CD14-positive monocyte (primary cell): ENCODE measurements around the gene SPATA20. TPM values are rescaled to one million over a fixed set of nuclear protein-coding genes. Genes with fewer than 3 reads are reported as not detected.
A peak's percentile ranks its signal among the peaks of the same experiment; 100 is the strongest.

Experiments used
- DNase-seq, 3 donors: peaks; one replicate each; pipeline ENCODE4 v3.0.0-alpha.2; 2011 to 2022
- H2AFZ ChIP-seq: 2 replicates; pipeline ENCODE4 v1.6.0; 2012; ENCODE audit warnings: mild to moderate bottlenecking, low read depth, low read length, inconsistent platforms; ENCODE audit not compliant: insufficient read depth, poor library complexity, severe bottlenecking
- H3K27ac ChIP-seq, 2 donors: 1 replicate in 1 of 2; 2 replicates in 1 of 2; pipeline ENCODE4 v1.5.1; 2012 to 2013; ENCODE audit warnings: low read length in 2 of 2, control low read depth in 1 of 2, inconsistent platforms in 1 of 2, low read depth in 1 of 2, mild to moderate bottlenecking in 1 of 2
- H3K27me3 ChIP-seq, 2 donors: one replicate each; pipeline versions ENCODE4 v1.6.0 to v1.6.1; 2011 to 2013; ENCODE audit warnings: low read length in 2 of 2; ENCODE audit not compliant: control insufficient read depth in 2 of 2, insufficient read depth in 2 of 2
- H3K36me3 ChIP-seq, 2 donors: replicated peaks in 1 of 2; 1 replicate in 1 of 2; 2 replicates in 1 of 2; pipeline versions ENCODE4 v1.5.1 to v1.6.1; 2012 to 2013; ENCODE audit warnings: low read length in 2 of 2, control low read depth in 1 of 2, inconsistent platforms in 1 of 2, mild to moderate bottlenecking in 1 of 2; ENCODE audit not compliant: insufficient read depth in 2 of 2, control insufficient read depth in 1 of 2
- H3K4me1 ChIP-seq, 2 donors: 1 replicate in 1 of 2; 2 replicates in 1 of 2; pipeline versions ENCODE4 v1.5.1 to v1.6.1; 2012 to 2013; ENCODE audit warnings: low read length in 2 of 2, control low read depth in 1 of 2, inconsistent platforms in 1 of 2, mild to moderate bottlenecking in 1 of 2, moderate library complexity in 1 of 2; ENCODE audit not compliant: insufficient read depth in 2 of 2, control insufficient read depth in 1 of 2
- H3K4me2 ChIP-seq: replicated peaks from 2 replicates; pipeline ENCODE3; 2012; ENCODE audit warnings: low read length, moderate library complexity, mild to moderate bottlenecking; ENCODE audit not compliant: poor library complexity, severe bottlenecking; ENCODE audit errors: extremely low read depth
- H3K4me3 ChIP-seq, 3 experiments: fragments of 200-600 bp in 1 of 3; sonication (generic) in 1 of 3; replicated peaks in 1 of 3; 1 replicate in 2 of 3; 2 replicates in 1 of 3; pipeline ENCODE4 v1.5.1; 2011 to 2013; ENCODE audit warnings: low read length in 3 of 3, mild to moderate bottlenecking in 3 of 3, control low read depth in 2 of 3, low read depth in 2 of 3, inconsistent platforms in 1 of 3, moderate library complexity in 1 of 3
- H3K79me2 ChIP-seq: 2 replicates; pipeline ENCODE4 v1.6.0; 2012; ENCODE audit warnings: mild to moderate bottlenecking, control low read depth, inconsistent platforms, low read length, moderate library complexity; ENCODE audit not compliant: insufficient read depth
- H3K9ac ChIP-seq: 2 replicates; pipeline ENCODE4 v1.6.0; 2017; ENCODE audit warnings: low read length, mild to moderate bottlenecking; ENCODE audit not compliant: insufficient read depth, poor library complexity, severe bottlenecking
- H3K9me3 ChIP-seq, 2 donors: replicated peaks in 1 of 2; 1 replicate in 1 of 2; 2 replicates in 1 of 2; pipeline versions ENCODE4 v1.5.1 to v1.6.1; 2012 to 2013; ENCODE audit warnings: low read length in 2 of 2, control low read depth in 1 of 2; ENCODE audit not compliant: control insufficient read depth in 1 of 2, insufficient read depth in 1 of 2
- H4K20me1 ChIP-seq: 2 replicates; pipeline ENCODE4 v1.6.0; 2012; ENCODE audit warnings: mild to moderate bottlenecking, low read length, control low read depth, moderate library complexity; ENCODE audit not compliant: insufficient read depth
- H3K27ac Mint-ChIP-seq, 7 donors: one replicate each; pipeline ENCODE4 v1.8.0; 2020; ENCODE audit warnings: mild to moderate bottlenecking in 7 of 7, mixed read lengths in 7 of 7, moderate library complexity in 6 of 7, inconsistent platforms in 2 of 7
- H3K27me3 Mint-ChIP-seq, 3 donors: one replicate each; pipeline ENCODE4 v1.8.0; 2021 to 2022; ENCODE audit warnings: low read depth in 3 of 3, mild to moderate bottlenecking in 3 of 3, mixed read lengths in 3 of 3, moderate library complexity in 3 of 3, inconsistent platforms in 1 of 3
- H3K36me3 Mint-ChIP-seq, 2 donors: one replicate each; pipeline ENCODE4 v1.8.0; 2020; ENCODE audit warnings: mixed read lengths in 2 of 2, inconsistent platforms in 1 of 2, mild to moderate bottlenecking in 1 of 2
- H3K4me1 Mint-ChIP-seq: one replicate; pipeline ENCODE4 v1.8.0; 2020; ENCODE audit warnings: mild to moderate bottlenecking, mixed read lengths
- H3K4me3 Mint-ChIP-seq, 2 donors: one replicate each; pipeline ENCODE4 v1.8.0; 2020; ENCODE audit warnings: mild to moderate bottlenecking in 2 of 2, mixed read lengths in 2 of 2, moderate library complexity in 1 of 2
- H3K9me3 Mint-ChIP-seq, 7 donors: one replicate each; pipeline ENCODE4 v1.8.0; 2020 to 2022; ENCODE audit warnings: mixed read lengths in 7 of 7, mild to moderate bottlenecking in 6 of 7, moderate library complexity in 6 of 7, inconsistent platforms in 2 of 7
- CTCF ChIP-seq: fragments of 200-600 bp; IDR thresholded peaks from one replicate; pipeline ENCODE4 v1.8.0; 2022; ENCODE audit warnings: antibody characterized with exemption, mild to moderate bottlenecking
- WGBS: methylation state at CpG from one replicate; pipeline ENCODE4 v1.1.5; 2013; ENCODE audit warnings: missing lambda C conversion rate; ENCODE audit not compliant: insufficient coverage; 5-methylcytosine and 5-hydroxymethylcytosine counted together
- intact Hi-C, 2 donors: fragments of 100-400 bp; cut with micrococcal nuclease; formaldehyde crosslinking; loops; one replicate each; pipeline versions ENCODE4 v1.15.0 to v1.15.1; 2023
- polyA plus RNA-seq, 3 donors: library from polyadenylated mRNA; depleted of rRNA in 1 of 3; unstranded in 2 of 3; stranded (reverse) in 1 of 3; fragments of 300-500 nt in 2 of 3; fragments of >200 nt in 1 of 3; fragmentation: Illumina TruSeq in 2 of 3; gene quantifications; 1 replicate in 2 of 3; 2 replicates in 1 of 3; pipeline ENCODE4 v1.2.3, GENCODE V29; 2012 to 2021

Gene SPATA20
- polyA plus RNA-seq, 3 donors = 9.3 to 37.8 (median 12.2) TPM

DNA sequence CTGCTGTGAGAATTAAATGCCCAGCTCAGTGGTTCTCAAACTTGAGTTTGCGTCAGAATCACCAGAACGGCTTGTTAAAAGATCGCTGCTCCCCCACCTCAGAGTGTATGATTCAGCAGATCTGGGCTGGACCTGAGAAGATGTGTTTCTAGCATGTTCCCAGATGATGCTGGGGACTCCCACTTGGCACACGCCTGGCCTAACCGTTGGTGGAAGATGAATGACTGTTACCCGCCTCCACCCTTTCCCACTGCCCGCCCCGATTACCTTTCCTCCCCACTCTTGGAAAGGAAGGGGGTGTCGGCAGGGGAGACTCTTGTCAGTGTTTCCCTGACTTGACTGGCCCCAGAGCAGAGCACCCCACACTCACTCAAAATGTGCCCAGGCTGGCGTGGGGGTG is 58.5 kb downstream of the SPATA20 start:
- no peak overlapping the region for H3K9ac ChIP-seq
- Mint-ChIP-seq H3K4me1 (peaks cover 16% of the 10 kb centered on the region), H3K27me3 (peaks cover 27 to 54% (median 30%) of the 10 kb centered on the region in 3 donors), H3K36me3 (no peaks in the 10 kb centered on the region), H3K4me3 (peak overlapping the region in 1 of 2 donors; percentile 27), H3K27ac (no peak overlapping the region), H3K9me3 (no peaks in the 10 kb centered on the region)
- no peaks in the 10 kb centered on the region for H4K20me1 ChIP-seq
- no peaks in the 10 kb centered on the region for H3K9me3 ChIP-seq
- no peak overlapping the region for H3K27ac ChIP-seq
- no peak for TF ChIP-seq CTCF
- H3K4me1 ChIP-seq = no peaks in the 10 kb centered on the region
- no peak overlapping the region for H2AFZ ChIP-seq
- H3K4me3 ChIP-seq = no peak overlapping the region
- peaks cover 0 to 18% of the 10 kb centered on the region in 2 donors for H3K27me3 ChIP-seq
- intact Hi-C loops = no loop called here
- WGBS = 71% methylated on average over 1 of the region's 10 CpGs
- H3K36me3 ChIP-seq = no peaks in the 10 kb centered on the region
- no peak for DNase-seq
- no peak overlapping the region for H3K4me2 ChIP-seq
- no peaks in the 10 kb centered on the region for H3K79me2 ChIP-seq

Other genes starting within 250 kb of the SPATA20 start
- gene XYLT2, start 201.0 kb upstream of the SPATA20 start, polyA plus RNA-seq = 10 to 100 TPM in 1 of 3 donors, 1 to 10 TPM in 2; 4.4 to 10.2 (median 4.4) TPM
- gene MRPL27, start 174.0 kb upstream of the SPATA20 start, polyA plus RNA-seq = 10 to 100 TPM; 33.2 to 82.3 (median 75.3) TPM
- gene EME1, start 173.9 kb upstream of the SPATA20 start, polyA plus RNA-seq = under 1 TPM; 0.33 to 0.76 (median 0.43) TPM
- gene LRRC59, start 149.7 kb upstream of the SPATA20 start, polyA plus RNA-seq = 10 to 100 TPM; 36.6 to 48.9 (median 45.7) TPM
- 10 to 100 TPM in 1 of 3 donors, 1 to 10 TPM in 2; 2.8 to 24.4 (median 5.5) TPM for gene ACSF2, start 121.0 kb upstream of the SPATA20 start, polyA plus RNA-seq
- not detected for gene CHAD, start 78.3 kb upstream of the SPATA20 start, polyA plus RNA-seq
- 10 to 100 TPM; 20.6 to 40.0 (median 21.2) TPM for gene RSAD1, start 68.3 kb upstream of the SPATA20 start, polyA plus RNA-seq
- not detected for gene MYCBPAP, start 38.7 kb upstream of the SPATA20 start, polyA plus RNA-seq
- gene EPN3, start 14.4 kb upstream of the SPATA20 start, polyA plus RNA-seq = not detected
- under 1 TPM in 1 of 3 donors, not detected in 2; 0.03 TPM for gene CACNA1G, start 13.5 kb downstream of the SPATA20 start, polyA plus RNA-seq
- gene ABCC3, start 87.7 kb downstream of the SPATA20 start, polyA plus RNA-seq = 10 to 100 TPM in 2 of 3 donors, 1 to 10 TPM in 1; 2.7 to 74.5 (median 11.4) TPM
- gene ANKRD40, start 160.7 kb downstream of the SPATA20 start, polyA plus RNA-seq = 10 to 100 TPM in 1 of 3 donors, 1 to 10 TPM in 2; 3.4 to 21.8 (median 3.4) TPM
- gene LUC7L3, start 172.4 kb downstream of the SPATA20 start, polyA plus RNA-seq = 10 to 100 TPM; 14.6 to 49.8 (median 17.1) TPM
- not detected for gene ANKRD40CL, start 220.3 kb downstream of the SPATA20 start, polyA plus RNA-seq